ENCODE data around the gene PIWIL1. TPM values are rescaled to one million over a fixed set of nuclear protein-coding genes. Genes with fewer than 3 reads are reported as not detected.

PIWIL1 gene
- total RNA-seq, 1 experiment from 2014 or later, result not detected

- H3K9me3 Mint-ChIP-seq, result peaks cover 6% of the 10 kb centered on the region in 2 experiments; a peak in 4 of 5 replicates
- no peak overlapping the region for H4K8ac ChIP-seq (replicated peaks; ENCODE audit: insufficient read length, low read depth, low read length)
Observed at GRCh38 chr12:130333341-130333740, 4.3 kb upstream of the PIWIL1 start.

More at GRCh38 chr12:130333341-130333740, 4.3 kb upstream of the PIWIL1 start:
- no peak for DNase-seq
- no peak overlapping the region for H2AFZ ChIP-seq (ENCODE audit: low read length)
- H4K91ac ChIP-seq (ENCODE audit: insufficient read length, low read depth, low read length), result no peak overlapping the region
- H3K27ac ChIP-seq (ENCODE audit: insufficient read length, low read depth, low read length), result no peak overlapping the region
- Mint-ChIP-seq H3K27me3 (ENCODE audit: low read depth) (peaks cover 62% of the 10 kb centered on the region), H3K27ac (no peak overlapping the region), H3K36me3 (ENCODE audit: insufficient read depth in 1 of 3, low read depth in 3 of 3) (peaks cover 0 to 4% (median 3%) of the 10 kb centered on the region in 3 experiments; a peak in 2 of 7 replicates), H3K4me1 (peaks cover 8% of the 10 kb centered on the region in 2 experiments), H3K4me3 (no peak overlapping the region; a peak in 1 of 5 replicates)
- TF ChIP-seq CTCF (conservative IDR thresholded peaks at IDR 0.05), result peak; percentile 42
- no peak overlapping the region for H3K23ac ChIP-seq (ENCODE audit: insufficient read length, low read depth, low read length)
- H2BK12ac ChIP-seq (ENCODE audit: insufficient read length, low read depth, low read length), result no peak overlapping the region
- no peaks in the 10 kb centered on the region for H3K79me2 ChIP-seq (ENCODE audit: insufficient read depth, low read length)
- H4K20me1 ChIP-seq (ENCODE audit: control insufficient read depth, insufficient read depth, insufficient read length), result peaks cover 2% of the 10 kb centered on the region
- H3K4me2 ChIP-seq (ENCODE audit: insufficient read depth, insufficient read length, low read length), result no peak overlapping the region
- H3K27me3 ChIP-seq (ENCODE audit: insufficient read depth, low read length), result no peaks in the 10 kb centered on the region
- H4K5ac ChIP-seq (ENCODE audit: insufficient read length, low read depth, low read length), result no peak overlapping the region
- peaks cover 4% of the 10 kb centered on the region for H3K23me2 ChIP-seq (ENCODE audit: insufficient read length, low read depth, low read length, poor library complexity, severe bottlenecking)
- H3K4ac ChIP-seq (ENCODE audit: low read depth, low read length), result no peak overlapping the region
- H2BK5ac ChIP-seq (ENCODE audit: insufficient read length, low read length), result no peak overlapping the region
- no peak overlapping the region for H2BK120ac ChIP-seq (ENCODE audit: low read depth, low read length, poor library complexity, severe bottlenecking)
- no peaks in the 10 kb centered on the region for H3K9me3 ChIP-seq (ENCODE audit: control insufficient read depth, low read depth, low read length)
- H3T11ph ChIP-seq (ENCODE audit: low read length), result no peak overlapping the region
- H3K18ac ChIP-seq (ENCODE audit: insufficient read length, low read depth, low read length), result no peak overlapping the region
- no peak overlapping the region for H2AK5ac ChIP-seq (ENCODE audit: insufficient read length, low read length)
- H3K14ac ChIP-seq (ENCODE audit: insufficient read depth, low read length), result no peak overlapping the region
- H3K9ac ChIP-seq (ENCODE audit: extremely low read depth, insufficient read length, low read length), result no peak overlapping the region
- no peak overlapping the region for H2BK20ac ChIP-seq (ENCODE audit: low read depth, low read length, poor library complexity, severe bottlenecking)
- H3K4me1 ChIP-seq (ENCODE audit: insufficient read depth, low read length), result no peaks in the 10 kb centered on the region
- no CpG with 5 or more reads among the region's 10 CpGs for WGBS (ENCODE audit: extremely low coverage, insufficient read length, low lambda C conversion rate)
- no peak overlapping the region for H2BK15ac ChIP-seq (ENCODE audit: low read depth, low read length)
- H3K56ac ChIP-seq (ENCODE audit: insufficient read length, low read depth, low read length), result no peak overlapping the region
- H3K79me1 ChIP-seq (ENCODE audit: insufficient read depth, low read depth, low read length, poor library complexity, severe bottlenecking), result no peaks in the 10 kb centered on the region
